H1 (cell line): ENCODE measurements around the gene GJB6.

Source experiments
- CBX8 ChIP-seq: fragments of 300-800, 300-1000 bp; sonication (generic); IDR thresholded peaks from 2 replicates; pipeline ENCODE4 v1.7.1; 2016; ENCODE audit warnings: low read depth, low read length, borderline replicate concordance
- CHD2 ChIP-seq: IDR thresholded peaks from 2 replicates; pipeline ENCODE4 v1.6.1; 2012; ENCODE audit warnings: low read length, improper control_type of control experiment
- CTCF ChIP-seq, 3 experiments: IDR thresholded peaks; 1 replicate in 2 of 3; 2 replicates in 1 of 3; pipeline versions ENCODE4 v1.5.1 to v1.6.1; 2011; ENCODE audit warnings: low read length in 3 of 3, mild to moderate bottlenecking in 3 of 3, inconsistent platforms in 2 of 3, low read depth in 1 of 3, moderate library complexity in 1 of 3; ENCODE audit not compliant: insufficient read depth in 1 of 3; ENCODE audit errors: control extremely low read depth in 1 of 3
- EP300 ChIP-seq, 2 experiments: IDR thresholded peaks; 1 replicate in 1 of 2; 2 replicates in 1 of 2; pipeline ENCODE4 v1.6.1; 2011 to 2012; ENCODE audit warnings: low read depth in 2 of 2, low read length in 2 of 2, mild to moderate bottlenecking in 2 of 2, borderline replicate concordance in 1 of 2, inconsistent platforms in 1 of 2, moderate library complexity in 1 of 2
- FOSL1 ChIP-seq: IDR thresholded peaks from 2 replicates; pipeline ENCODE4 v1.6.1; 2011; ENCODE audit warnings: mild to moderate bottlenecking, low read depth, low read length, moderate library complexity; ENCODE audit not compliant: insufficient read depth
- GABPA ChIP-seq: IDR thresholded peaks from 2 replicates; pipeline ENCODE4 v1.6.1; 2011; ENCODE audit warnings: mild to moderate bottlenecking, low read length, moderate library complexity, borderline replicate concordance; ENCODE audit not compliant: insufficient read depth
- JUND ChIP-seq: IDR thresholded peaks from 2 replicates; pipeline ENCODE4 v1.6.1; 2011; ENCODE audit warnings: mild to moderate bottlenecking, improper control_type of control experiment, low read length
- RFX5 ChIP-seq: IDR thresholded peaks from 2 replicates; pipeline ENCODE4 v1.6.1; 2011; ENCODE audit warnings: low read depth, low read length, improper control_type of control experiment, borderline replicate concordance
- TAF1 ChIP-seq: IDR thresholded peaks from 2 replicates; pipeline ENCODE4 v1.6.1; 2011; ENCODE audit warnings: mild to moderate bottlenecking, low read depth, low read length
- TEAD4 ChIP-seq: IDR thresholded peaks from 2 replicates; pipeline ENCODE4 v1.6.1; 2012; ENCODE audit warnings: low read depth, low read length, inconsistent platforms, mixed read lengths
- ZNF274 ChIP-seq: IDR thresholded peaks from 2 replicates; pipeline ENCODE4 v1.7.0; 2012; ENCODE audit warnings: low read length, borderline replicate concordance; ENCODE audit errors: extremely low read depth

- TF ChIP-seq FOSL1: no peak
- TF ChIP-seq EP300 (IDR thresholded peaks at IDR 0.05; ENCODE audit: borderline replicate concordance in 1 of 2, low read depth in 2 of 2, low read length in 2 of 2): no peak
- TF ChIP-seq CBX8: no peak
- no peak for TF ChIP-seq CTCF (IDR thresholded peaks at IDR 0.05; ENCODE audit: control extremely low read depth in 1 of 3, insufficient read depth in 1 of 3, low read depth in 1 of 3, low read length in 3 of 3)
- no peak for TF ChIP-seq JUND
- TF ChIP-seq TAF1: no peak
- no peak for TF ChIP-seq CHD2
- no peak for TF ChIP-seq RFX5
- TF ChIP-seq GABPA: no peak
- no peak for TF ChIP-seq TEAD4
- no peak for TF ChIP-seq ZNF274
Measured at GRCh38 chr13:20249913-20250312, 17.8 kb upstream of the GJB6 start.
